Measurements from ENCODE around the gene IPO11.
"Not testable (repeated sequence)": the region's sequence is repeated elsewhere in the genome, so short reads cannot be mapped to it uniquely, and the experiment has no call there.

- not testable (repeated sequence) for TF ChIP-seq POLR2A (IDR thresholded peaks at IDR 0.05; ENCODE audit: low read depth, low read length); RFX5 (IDR thresholded peaks at IDR 0.05; ENCODE audit: low read depth, low read length); MAZ (IDR thresholded peaks at IDR 0.05; ENCODE audit: borderline replicate concordance, low read depth, low read length); CEBPB (IDR thresholded peaks at IDR 0.05; ENCODE audit: low read depth, low read length)
- TF ChIP-seq, protein P1, sequence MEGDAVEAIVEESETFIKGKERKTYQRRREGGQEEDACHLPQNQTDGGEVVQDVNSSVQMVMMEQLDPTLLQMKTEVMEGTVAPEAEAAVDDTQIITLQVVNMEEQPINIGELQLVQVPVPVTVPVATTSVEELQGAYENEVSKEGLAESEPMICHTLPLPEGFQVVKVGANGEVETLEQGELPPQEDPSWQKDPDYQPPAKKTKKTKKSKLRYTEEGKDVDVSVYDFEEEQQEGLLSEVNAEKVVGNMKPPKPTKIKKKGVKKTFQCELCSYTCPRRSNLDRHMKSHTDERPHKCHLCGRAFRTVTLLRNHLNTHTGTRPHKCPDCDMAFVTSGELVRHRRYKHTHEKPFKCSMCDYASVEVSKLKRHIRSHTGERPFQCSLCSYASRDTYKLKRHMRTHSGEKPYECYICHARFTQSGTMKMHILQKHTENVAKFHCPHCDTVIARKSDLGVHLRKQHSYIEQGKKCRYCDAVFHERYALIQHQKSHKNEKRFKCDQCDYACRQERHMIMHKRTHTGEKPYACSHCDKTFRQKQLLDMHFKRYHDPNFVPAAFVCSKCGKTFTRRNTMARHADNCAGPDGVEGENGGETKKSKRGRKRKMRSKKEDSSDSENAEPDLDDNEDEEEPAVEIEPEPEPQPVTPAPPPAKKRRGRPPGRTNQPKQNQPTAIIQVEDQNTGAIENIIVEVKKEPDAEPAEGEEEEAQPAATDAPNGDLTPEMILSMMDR (conservative IDR thresholded peaks at IDR 0.05; ENCODE audit: low read depth, low read length), result not testable (repeated sequence)
Observed at GRCh38 chr5:62565740-62566139, 153.2 kb downstream of the IPO11 start.

Data from IMR-90 (cell line).